Suprapubic skin (tissue), 4 donors: ENCODE data around the gene GRIK3. TPM values are rescaled to one million over a fixed set of nuclear protein-coding genes. Genes with fewer than 3 reads are reported as not detected.

ENCODE experiments used
- DNase-seq, 2 donors: peaks; one replicate each; pipeline ENCODE4 v3.0.0-alpha.2; 2019; ENCODE audit warnings: low spot score in 2 of 2
- H3K27ac ChIP-seq: fragments of 200-600 bp; sonication (generic); one replicate; pipeline ENCODE4 v1.5.1; 2019
- H3K27me3 ChIP-seq: fragments of 200-600 bp; sonication (generic); one replicate; pipeline ENCODE4 v1.5.1; 2019
- H3K36me3 ChIP-seq: fragments of 200-600 bp; sonication (generic); one replicate; pipeline ENCODE4 v1.5.1; 2019
- H3K4me1 ChIP-seq: fragments of 200-600 bp; sonication (generic); one replicate; pipeline ENCODE4 v1.5.1; 2019
- H3K4me3 ChIP-seq: fragments of 200-600 bp; sonication (generic); one replicate; pipeline ENCODE4 v1.5.1; 2019; ENCODE audit warnings: mild to moderate bottlenecking
- H3K9me3 ChIP-seq: fragments of 200-600 bp; sonication (generic); one replicate; pipeline ENCODE4 v1.5.1; 2019
- CTCF ChIP-seq, 2 donors: fragments of 200-600 bp in 1 of 2; fragments of 450-650 bp in 1 of 2; sonication (generic) in 1 of 2; IDR thresholded peaks; one replicate each; pipeline ENCODE4 v1.5.1; 2016 to 2019; ENCODE audit warnings: antibody characterized with exemption in 2 of 2, mild to moderate bottlenecking in 1 of 2, moderate library complexity in 1 of 2
- EP300 ChIP-seq: sonication (generic); formaldehyde crosslinking; IDR thresholded peaks from one replicate; pipeline ENCODE4 v1.6.1; 2017; ENCODE audit warnings: antibody characterized with exemption
- POLR2A ChIP-seq, 2 donors: fragments of 450-650 bp; IDR thresholded peaks; one replicate each; pipeline ENCODE4 v1.6.1; 2017; ENCODE audit warnings: antibody characterized with exemption in 2 of 2, mild to moderate bottlenecking in 2 of 2, moderate library complexity in 2 of 2
- POLR2AphosphoS5 ChIP-seq, 3 donors: sonication (generic); formaldehyde crosslinking; IDR thresholded peaks; one replicate each; pipeline ENCODE4 v1.6.1; 2017; ENCODE audit warnings: antibody characterized with exemption in 3 of 3
- WGBS: methylation state at CpG from one replicate; pipeline ENCODE4 v1.1.5; 2018; 5-methylcytosine and 5-hydroxymethylcytosine counted together
- total RNA-seq, 4 donors: library from RNA; depleted of rRNA; stranded (reverse); fragments of >200 nt; gene quantifications; one replicate each; pipeline ENCODE4 v1.1.0, GENCODE V29; 2016

The GRIK3 gene
- total RNA-seq, 4 donors from 2014 or later, result 0.18 to 0.64 (median 0.37) TPM

- Histone ChIP-seq H3K27ac (no peak overlapping the region), H3K4me1 (no peaks in the 10 kb centered on the region), H3K4me3 (no peak overlapping the region), H3K27me3 (peaks cover 9% of the 10 kb centered on the region), H3K9me3 (no peaks in the 10 kb centered on the region), H3K36me3 (no peaks in the 10 kb centered on the region)
- no peak for DNase-seq
- WGBS, result 89% methylated on average over 5 of the region's 5 CpGs
- TF ChIP-seq EP300 (no peak), POLR2AphosphoS5 (IDR thresholded peaks at IDR 0.05) (no peak), POLR2A (IDR thresholded peaks at IDR 0.05) (no peak), CTCF (IDR thresholded peaks at IDR 0.05) (no peak)
These were observed 275.0 kb downstream of the GRIK3 start for GRCh38 chr1:36759355-36759754.

- no peak overlapping the region for H3K27ac ChIP-seq
- no peaks in the 10 kb centered on the region for H3K4me1 ChIP-seq
- H3K36me3 ChIP-seq, result no peaks in the 10 kb centered on the region
- H3K4me3 ChIP-seq, result no peak overlapping the region
- 74% methylated on average over 12 of the region's 12 CpGs for WGBS
- no peak for DNase-seq
- TF ChIP-seq POLR2A (IDR thresholded peaks at IDR 0.05), result no peak
- H3K9me3 ChIP-seq, result no peaks in the 10 kb centered on the region
- H3K27me3 ChIP-seq, result peaks cover 7% of the 10 kb centered on the region
These were observed 278.7 kb downstream of the GRIK3 start for GRCh38 chr1:36755303-36756230.

- TF ChIP-seq POLR2AphosphoS5 (IDR thresholded peaks at IDR 0.05), result no peak
- no peak for TF ChIP-seq CTCF (IDR thresholded peaks at IDR 0.05)
- no peak for TF ChIP-seq POLR2A (IDR thresholded peaks at IDR 0.05)
- TF ChIP-seq EP300, result no peak
- H3K4me1 ChIP-seq, result no peaks in the 10 kb centered on the region
- 90% methylated on average over 1 of the region's 1 CpG for WGBS
- no peak overlapping the region for H3K27ac ChIP-seq
- no peaks in the 10 kb centered on the region for H3K36me3 ChIP-seq
- DNase-seq, result no peak
- H3K4me3 ChIP-seq, result no peak overlapping the region
- H3K9me3 ChIP-seq, result no peaks in the 10 kb centered on the region
- H3K27me3 ChIP-seq, result peaks cover 4% of the 10 kb centered on the region
These were observed 279.9 kb downstream of the GRIK3 start for GRCh38 chr1:36754366-36754765.

GRCh38 chr1:36753451-36753850 lies 280.9 kb downstream of the GRIK3 start:
- Histone ChIP-seq H3K36me3 (no peaks in the 10 kb centered on the region), H3K27me3 (peaks cover 4% of the 10 kb centered on the region), H3K27ac (no peak overlapping the region), H3K4me1 (no peaks in the 10 kb centered on the region), H3K9me3 (no peaks in the 10 kb centered on the region), H3K4me3 (no peak overlapping the region)
- no peak for TF ChIP-seq POLR2AphosphoS5 (IDR thresholded peaks at IDR 0.05)
- no peak for TF ChIP-seq POLR2A (IDR thresholded peaks at IDR 0.05)
- TF ChIP-seq CTCF (IDR thresholded peaks at IDR 0.05), result no peak
- no peak for TF ChIP-seq EP300
- no peak for DNase-seq
- WGBS, result 84% methylated on average over 7 of the region's 7 CpGs

- no peak for DNase-seq
- H3K27ac ChIP-seq, result no peak overlapping the region
- H3K9me3 ChIP-seq, result no peaks in the 10 kb centered on the region
- H3K27me3 ChIP-seq, result peaks cover 4% of the 10 kb centered on the region
- TF ChIP-seq POLR2AphosphoS5 (IDR thresholded peaks at IDR 0.05), result no peak
- TF ChIP-seq CTCF (IDR thresholded peaks at IDR 0.05), result no peak
- no peak for TF ChIP-seq EP300
- TF ChIP-seq POLR2A (IDR thresholded peaks at IDR 0.05), result no peak
- no peaks in the 10 kb centered on the region for H3K4me1 ChIP-seq
- H3K4me3 ChIP-seq, result no peak overlapping the region
- no peaks in the 10 kb centered on the region for H3K36me3 ChIP-seq
- 64% methylated on average over 3 of the region's 6 CpGs for WGBS
These were observed 281.4 kb downstream of the GRIK3 start for GRCh38 chr1:36752891-36753361.
